ENCODE data around the gene SLC2A13.
A peak's percentile ranks its signal among the peaks of the same experiment; 100 is the strongest.
"Not testable (repeated sequence)": the region's sequence is repeated elsewhere in the genome, so short reads cannot be mapped to it uniquely, and the experiment has no call there.

SLC2A13 gene

DNA sequence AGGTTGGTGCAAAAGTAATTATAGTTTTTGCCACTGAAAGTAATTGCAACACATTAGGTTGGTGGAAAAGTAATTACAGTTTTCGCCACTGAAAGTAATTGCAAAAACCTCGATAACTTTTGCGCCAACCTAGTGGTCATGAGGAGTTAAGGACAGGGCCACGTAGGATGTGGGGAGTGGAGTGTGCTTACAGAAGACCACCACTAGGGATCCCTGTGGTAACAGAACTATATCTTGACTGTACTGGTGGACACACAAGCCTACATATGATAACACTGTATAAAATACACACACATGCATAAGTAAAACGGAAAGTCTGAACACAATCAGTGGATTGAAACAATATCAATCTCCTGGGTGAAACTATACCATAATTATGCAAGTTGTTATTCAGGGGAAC lies 298.8 kb downstream of the SLC2A13 start:
- DNase-seq (ENCODE audit: low spot score): no peak

DNA sequence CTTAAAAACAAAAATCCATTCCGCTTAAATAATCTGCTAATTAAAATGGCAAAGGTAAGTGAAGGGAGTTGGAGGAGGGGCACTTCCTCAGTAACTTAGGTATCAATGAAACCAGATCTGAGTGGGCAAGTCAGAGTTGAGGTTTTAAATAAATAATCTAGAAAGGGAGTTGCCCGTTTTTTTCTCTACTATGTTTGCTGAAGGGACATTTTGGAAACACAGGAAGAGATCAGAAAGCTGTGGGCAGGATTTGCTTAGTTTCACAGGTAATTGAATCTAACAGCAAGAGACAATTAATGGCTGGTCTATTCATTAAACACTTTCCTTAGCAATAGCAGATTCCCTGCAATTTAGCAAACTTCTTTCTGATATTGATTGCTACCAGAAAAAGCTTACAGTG lies 300.2 kb downstream of the SLC2A13 start:
- DNase-seq (ENCODE audit: low spot score): no peak

DNA sequence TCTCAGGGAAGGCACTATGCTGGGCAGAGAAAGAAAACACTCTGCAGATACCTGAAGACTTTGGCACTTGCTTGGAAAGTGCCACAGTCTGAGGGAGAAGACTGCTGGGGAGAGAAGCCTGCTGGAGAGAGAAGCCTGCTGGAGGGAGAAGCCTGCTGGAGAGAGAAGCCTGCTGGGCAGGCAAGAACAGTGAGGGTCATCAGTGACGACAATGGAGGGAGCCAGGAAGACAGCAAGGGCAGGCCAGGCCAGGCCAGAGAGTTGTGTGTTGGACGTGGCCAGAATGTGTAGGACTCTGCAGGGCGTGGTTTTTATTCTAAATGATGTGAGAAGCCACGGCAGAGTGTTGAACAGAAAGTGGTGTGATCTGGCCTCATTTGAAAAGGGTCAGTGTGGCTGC lies 301.0 kb downstream of the SLC2A13 start:
- DNase-seq (ENCODE audit: low spot score): no peak

DNA sequence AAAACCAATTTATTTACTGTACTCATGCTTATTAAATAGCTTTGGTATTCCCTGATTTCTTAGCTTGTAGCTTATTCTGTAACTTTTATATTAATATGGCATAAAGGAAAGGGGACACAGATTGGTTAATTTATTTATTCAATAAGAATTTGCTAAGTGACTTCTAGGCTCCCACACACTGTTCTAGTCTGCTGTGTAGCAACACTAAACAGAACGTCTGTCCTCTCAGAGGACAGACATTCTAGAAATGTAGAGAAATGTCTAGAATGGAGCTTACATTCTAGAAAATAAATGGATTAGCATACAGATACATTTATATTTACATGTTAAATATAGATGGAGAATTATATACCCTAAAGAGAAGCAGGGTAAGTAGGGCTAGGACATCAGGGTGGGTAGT lies 301.4 kb downstream of the SLC2A13 start:
- no peak for DNase-seq (ENCODE audit: low spot score)

DNA sequence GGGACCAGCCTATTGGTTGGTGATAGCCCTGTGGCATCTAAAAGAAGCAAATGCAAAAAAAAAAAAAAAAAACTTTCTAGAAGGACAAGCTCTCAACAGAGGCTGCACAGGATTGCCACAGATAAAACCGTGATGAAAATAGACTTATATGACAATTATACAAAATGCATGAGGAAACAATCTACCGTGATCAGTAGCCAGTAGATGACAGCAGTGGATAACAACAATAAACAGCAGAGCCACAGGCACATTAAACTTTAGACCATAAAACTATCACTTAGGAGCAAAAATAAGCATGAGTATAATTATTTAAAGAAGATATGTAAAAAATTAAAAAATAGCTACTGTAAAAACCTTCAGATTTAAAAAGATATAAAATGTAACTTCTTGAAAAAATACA lies 302.7 kb downstream of the SLC2A13 start:
- no peak for DNase-seq (ENCODE audit: low spot score)

DNA sequence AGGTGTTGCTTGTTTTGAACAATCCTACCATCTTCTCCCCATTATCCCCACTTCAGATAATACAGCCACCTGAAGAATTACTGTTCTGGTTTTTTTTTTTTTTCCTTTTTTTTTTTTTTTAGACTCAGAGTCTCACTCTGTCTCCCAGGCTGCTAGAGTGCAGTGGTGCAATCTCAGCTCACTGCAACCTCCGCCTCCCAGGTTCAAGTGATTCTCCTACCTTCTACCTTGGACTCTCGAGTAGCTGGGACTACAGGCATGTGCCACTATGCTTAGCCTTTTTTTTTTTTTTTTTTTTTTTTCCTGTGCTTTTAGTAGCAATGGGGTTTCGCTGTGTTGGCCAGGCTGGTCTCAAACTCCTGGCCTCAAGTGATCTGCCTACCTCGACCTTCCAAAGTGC lies 306.9 kb downstream of the SLC2A13 start:
- DNase-seq (ENCODE audit: low spot score): no peak

DNA sequence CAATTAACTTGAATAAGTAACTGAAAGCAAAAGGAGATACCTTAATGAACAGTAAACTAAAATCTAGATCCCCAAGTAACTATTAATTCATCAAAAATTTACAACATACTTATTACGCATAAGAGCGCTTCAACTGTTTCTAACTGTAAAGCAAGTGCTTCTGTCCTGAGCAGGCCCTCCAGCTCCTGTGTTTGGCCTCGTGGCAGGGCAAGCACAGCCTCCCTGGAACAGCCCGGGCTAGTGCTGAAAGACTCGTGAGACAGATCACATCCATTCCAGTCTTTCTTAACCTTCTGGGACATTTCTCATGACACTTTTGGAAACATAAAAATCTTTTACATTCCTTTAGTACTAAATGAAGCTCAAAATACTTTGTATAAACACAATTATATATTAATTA lies 307.5 kb downstream of the SLC2A13 start:
- DNase-seq (ENCODE audit: low spot score): no peak

DNA sequence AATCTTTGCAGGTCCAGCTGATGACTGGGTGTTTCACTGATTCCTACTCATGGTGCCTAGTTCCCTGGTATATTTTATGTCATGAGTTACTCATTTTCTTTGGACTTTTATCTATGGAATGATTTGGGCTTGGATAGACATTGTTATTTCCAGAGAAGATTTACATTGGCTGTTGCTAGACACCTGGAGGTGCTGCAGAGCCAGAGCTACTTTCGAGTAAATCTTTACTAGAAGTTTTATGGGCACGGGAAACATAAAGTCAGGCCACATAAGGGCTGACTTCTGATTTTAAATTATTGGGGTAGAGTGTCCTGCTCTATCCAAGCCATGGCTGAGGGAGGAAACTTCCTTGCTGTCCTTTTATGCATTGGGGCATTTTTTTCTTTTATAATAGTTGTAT lies 310.4 kb downstream of the SLC2A13 start:
- no peak for DNase-seq (ENCODE audit: low spot score)

DNA sequence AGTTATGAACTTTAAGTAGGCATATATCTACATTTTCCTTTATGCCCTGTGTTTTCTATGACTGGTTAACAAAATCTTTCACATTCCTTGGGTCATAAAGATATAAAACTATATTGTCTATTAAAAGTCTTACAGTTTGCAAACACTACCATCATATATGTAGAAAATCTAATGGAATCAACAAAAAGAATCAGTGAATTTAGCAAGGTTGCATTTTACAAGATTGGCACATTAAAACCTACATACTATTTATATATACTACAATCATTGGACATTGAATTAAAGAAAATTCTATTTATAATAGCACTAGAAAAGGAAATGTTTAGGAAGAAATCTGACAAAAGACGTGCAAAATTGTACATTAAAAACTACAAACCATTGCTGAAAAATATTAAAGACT lies 312.9 kb downstream of the SLC2A13 start:
- DNase-seq (ENCODE audit: low spot score): no peak

DNA sequence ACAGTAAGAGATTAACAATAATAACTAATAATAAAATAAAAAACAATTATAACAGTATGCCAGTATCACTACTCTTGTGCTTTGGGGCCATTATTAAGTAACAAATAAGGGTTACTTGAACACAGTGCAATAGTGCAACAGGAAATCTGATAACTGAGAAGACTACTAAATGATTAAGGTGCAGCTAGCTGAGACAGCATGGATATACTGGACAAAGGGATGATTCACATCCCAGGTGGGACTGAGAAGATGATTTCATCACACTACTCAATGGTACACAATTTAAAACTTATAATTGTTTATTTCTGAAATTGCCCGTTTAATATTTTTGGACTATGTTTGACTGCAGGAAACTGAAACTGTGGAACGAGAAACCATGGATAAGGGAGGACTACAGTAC lies 317.6 kb downstream of the SLC2A13 start:
- no peak for DNase-seq (ENCODE audit: low spot score)

DNA sequence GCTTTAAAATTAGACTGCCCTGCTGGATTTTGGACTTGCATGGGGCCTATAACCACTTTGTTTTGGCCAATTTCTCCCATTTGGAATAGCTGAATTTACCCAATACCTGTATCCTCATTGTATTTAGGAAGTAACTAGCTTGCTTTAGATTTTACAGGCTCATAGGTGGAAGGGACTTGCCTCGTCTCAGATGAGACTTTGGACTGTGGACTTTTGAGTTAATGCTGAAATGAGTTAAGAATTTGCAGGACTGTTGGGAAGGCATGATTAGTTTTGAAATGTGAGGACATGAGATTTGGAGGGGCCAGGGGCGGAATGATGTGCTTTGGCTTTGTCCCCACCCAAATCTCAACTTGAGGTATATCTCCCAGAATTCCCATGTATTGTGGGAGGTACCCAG lies 320.1 kb downstream of the SLC2A13 start:
- not testable (repeated sequence) for DNase-seq (ENCODE audit: low spot score)

DNA sequence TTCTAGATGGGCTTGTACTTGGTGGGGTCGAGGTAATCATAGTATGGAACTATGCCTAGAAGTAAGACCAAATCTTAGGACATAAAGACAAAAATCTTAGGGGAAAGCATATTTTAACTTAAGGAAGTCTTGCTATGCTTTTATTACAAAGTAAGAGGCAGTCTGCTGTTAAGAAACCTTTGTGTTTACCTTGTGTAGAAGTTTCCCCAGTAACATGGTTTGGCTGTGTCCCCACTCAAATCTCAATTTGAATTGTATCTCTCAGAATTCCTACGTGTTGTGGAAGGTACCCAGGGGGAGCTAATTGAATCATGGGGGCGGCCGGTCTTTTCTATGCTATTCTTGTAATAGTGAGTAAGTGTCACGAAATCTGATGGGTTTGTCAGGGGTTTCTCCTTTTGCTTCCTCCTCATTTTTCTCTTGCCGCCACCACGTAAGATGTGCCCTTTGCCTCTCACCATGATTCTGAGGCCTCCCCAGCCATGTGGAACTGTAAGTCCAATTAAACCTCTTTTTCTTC lies 323.8 kb downstream of the SLC2A13 start:
- DNase-seq (ENCODE audit: low spot score): no peak

DNA sequence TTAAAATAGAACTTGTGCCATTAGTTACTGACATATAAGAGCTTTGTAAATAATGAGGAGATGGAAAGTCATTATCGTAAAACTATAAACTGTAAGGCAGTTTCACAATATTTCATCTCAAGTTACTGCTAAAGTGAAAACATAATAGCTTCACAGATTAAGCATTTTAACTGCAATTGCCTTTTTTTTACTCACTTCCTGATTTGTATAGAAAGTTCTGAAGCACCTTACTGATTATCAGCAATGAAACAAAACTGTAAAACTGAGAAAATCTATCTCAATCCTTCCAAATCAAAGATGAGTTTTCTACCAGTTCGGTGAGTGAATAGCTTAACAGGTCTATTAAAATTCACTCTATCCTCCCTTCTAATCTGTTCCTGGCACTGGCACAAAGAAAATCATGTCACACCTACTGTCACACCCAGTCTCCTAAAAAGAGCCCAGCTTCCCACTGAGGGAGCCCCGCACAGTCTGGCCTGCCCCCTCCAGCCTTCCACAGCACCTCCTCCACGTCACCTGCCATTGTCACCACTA lies 324.9 kb downstream of the SLC2A13 start:
- DNase-seq (ENCODE audit: low spot score): no peak

DNA sequence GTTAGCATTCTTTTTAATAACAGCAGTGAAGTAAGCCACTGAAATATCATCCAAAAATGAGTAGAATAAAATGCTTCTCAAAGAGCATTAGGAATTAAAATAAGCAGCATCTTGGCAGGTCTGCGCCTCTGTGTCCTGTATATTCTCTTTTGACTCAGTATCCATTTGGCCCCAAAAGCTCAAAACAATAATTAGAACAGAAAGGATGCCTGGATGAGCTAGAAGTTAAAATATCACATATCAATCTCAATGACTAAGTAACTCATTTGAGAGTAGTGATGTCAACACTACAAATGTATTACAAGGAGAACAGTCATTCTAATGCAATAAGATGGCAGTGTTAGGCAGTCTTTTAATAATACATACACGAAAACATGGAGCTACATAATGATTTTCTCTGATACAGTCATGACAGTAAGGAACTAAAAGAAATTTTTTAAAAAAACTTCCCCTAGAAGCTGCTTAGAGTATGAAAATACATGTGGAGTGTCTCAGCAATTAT lies 325.4 kb downstream of the SLC2A13 start:
- no peak for DNase-seq (ENCODE audit: low spot score)

DNA sequence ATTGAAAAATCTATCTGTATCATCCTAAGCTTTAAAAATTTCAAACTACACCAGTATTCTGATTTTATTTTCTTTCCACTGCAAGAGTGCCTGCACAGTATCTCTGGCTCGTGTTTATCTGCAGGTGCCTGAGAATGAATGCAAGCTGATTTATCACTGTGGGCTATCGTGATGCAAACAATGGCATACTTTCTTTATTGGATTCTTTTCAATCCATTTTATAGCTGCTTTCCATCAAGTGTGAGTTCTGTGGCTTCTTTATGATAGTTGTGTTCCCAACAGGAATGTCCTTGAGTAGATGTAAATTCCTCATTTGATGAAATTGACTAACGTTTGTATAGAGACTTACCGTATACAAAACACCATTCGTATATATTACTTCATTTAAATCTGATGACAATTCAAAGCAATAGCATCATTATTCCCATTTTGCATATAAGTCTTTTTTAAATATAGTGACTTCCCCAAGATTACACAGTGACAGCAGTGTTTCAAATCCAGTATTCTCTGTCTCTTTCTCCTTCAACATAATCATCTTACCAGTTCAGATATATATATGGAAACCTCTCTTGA lies 326.0 kb downstream of the SLC2A13 start:
- no peak for DNase-seq (ENCODE audit: low spot score)

DNA sequence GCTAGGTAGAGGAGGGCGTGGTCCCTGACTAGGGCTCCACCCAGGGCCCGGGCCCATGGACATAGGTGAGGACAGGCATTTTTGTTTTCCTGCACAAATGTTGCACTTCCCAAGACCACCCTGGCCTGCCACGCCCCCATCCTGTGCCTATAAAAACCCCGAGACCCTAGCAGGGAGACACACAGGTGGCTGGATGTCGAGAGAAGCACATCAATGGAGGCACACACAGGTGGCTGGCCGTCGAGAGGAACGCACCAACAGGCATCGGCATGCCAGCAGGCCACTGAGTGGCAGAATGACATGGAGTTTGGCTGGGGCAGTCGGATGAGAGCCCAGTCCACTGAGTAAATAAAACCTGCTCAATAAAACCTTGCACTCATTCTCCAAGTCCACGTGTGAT lies 328.4 kb downstream of the SLC2A13 start:
- no peak for DNase-seq (ENCODE audit: low spot score)

DNA sequence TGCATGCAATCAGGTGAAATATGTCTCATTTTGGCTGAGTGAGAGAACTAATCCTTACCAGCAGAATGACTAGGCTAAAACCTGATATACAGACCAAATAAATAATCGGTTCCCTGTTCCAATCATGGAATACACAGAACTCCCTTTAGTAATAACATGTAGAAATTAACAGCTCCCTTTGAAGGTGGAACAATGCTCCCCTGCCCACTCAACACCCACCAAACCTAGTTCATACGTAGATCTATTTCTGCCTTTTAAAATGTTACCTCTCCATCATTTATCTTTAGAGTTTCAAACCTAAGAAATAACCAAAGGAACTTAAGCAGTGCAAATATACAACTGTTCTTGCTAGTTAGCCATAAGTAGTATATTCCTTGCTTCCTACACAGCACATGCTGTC lies 332.6 kb downstream of the SLC2A13 start:
- DNase-seq (ENCODE audit: low spot score): no peak

DNA sequence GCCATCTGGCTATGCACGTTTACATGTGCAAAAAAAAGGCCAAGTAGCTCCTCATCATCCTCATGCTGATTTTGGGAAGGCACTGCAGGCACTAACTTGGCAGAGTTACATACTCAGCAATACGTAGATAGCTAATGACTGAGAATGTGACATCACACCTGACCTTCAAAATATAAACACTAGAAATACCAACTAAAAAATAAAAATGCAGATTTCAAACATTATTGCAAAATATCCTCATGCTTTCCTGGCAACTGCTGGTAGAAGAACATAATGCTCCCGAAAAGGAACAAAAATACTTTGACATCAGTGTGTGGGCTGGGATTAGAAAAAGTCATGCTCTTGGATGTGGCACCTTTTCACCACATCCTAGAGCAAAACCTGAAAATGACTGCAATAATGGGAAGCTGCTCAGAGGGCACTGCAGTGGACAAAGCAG lies 333.0 kb downstream of the SLC2A13 start:
- no peak for DNase-seq (ENCODE audit: low spot score)

DNA sequence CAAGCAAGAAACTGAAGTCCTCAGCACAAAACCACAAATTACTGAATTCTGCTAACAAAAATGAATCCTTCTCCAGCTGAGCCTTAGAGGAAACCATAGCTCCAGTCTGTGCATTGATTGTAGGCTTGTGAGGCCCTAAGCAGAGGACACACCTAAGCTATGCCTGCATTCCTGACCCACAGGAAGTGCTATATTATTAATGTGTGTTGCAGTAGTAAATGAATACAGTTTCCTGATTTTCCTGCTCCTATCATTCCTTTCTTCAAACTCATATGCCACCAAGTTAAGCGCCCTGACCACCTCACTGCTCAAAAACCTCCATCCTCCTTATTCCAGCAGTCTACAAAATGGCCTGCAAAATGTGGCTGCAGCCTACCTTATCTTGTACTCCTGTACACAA lies 334.4 kb downstream of the SLC2A13 start:
- no peak for DNase-seq (ENCODE audit: low spot score)

DNA sequence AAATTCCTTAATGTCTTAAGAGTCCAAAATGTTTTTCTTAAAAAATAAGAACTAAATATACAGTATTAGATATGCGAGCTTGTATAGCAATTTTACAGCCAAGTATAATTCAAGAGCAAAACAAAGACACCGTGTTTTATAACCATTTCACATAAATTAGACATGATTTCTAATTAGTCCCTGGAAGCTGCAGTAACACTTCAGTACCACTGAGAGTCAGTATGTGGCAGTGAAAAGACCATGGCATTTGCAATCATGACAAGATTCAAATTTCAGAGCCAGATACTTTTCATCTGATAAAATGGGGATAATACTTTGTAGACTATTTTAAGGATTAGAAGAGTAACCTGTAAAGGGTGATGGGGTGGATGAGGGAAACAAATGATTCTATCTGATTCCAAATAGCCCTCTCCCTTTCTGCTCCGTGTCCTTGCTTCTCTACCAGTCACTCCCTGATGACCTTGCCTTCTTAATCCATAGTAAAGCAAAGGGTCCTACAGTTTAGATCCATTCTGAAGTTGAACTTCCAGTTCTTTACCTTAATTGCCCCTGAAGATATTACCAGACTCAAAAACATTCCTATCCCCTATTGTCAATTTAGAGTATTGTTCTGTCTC lies 340.8 kb downstream of the SLC2A13 start:
- DNase-seq (ENCODE audit: low spot score): peak; percentile 21

DNA sequence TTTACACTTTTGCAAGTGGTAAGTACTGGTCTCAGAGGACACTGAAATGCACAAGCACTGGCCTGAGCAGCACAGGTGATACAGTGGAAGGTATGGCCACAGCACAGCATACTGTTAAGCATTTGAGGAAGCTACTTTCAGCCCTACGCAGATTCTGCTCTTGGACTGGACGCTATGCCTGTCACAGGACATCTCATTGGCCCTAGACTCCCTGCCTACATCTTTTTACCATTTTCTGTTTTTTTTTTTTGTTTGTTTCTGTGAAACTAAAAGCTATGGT lies 342.1 kb downstream of the SLC2A13 start:
- no peak for DNase-seq (ENCODE audit: low spot score)

DNA sequence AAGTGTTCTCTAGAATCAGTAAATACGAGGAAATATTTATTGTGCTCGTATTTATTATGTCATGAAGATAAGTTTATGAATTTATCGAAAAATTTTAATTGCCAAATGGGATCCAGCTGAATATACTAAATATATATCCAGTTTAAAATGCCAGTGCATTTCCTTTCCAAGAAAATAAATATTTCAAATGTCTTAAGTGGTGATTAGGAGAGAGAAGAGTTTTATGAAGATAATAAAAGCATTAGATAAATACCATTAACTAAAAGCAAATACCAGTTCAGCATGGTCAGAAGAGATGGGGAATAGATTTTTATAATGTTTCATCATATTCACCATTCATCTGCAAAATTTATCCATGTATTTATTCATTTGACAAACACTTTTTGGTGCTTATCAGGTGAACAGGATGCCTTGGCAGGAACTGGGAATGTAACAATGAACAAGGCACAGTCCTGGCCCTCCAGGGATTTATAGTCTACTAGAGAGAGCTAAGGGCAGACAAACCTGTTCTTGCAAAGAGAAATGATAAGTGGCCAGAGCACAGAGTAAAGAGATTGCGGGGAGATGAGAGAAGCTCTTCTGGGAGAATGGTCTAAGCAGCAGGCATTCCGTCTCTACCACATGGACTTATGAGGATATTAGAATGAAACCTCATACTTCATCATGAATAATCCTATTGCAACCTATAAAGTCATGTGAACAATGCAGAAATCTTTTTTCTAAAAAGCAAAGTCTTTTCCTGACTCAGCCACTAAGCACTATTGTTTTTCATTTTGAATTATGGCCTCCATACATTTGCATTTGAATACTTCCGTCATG lies 342.6 kb downstream of the SLC2A13 start:
- DNase-seq (ENCODE audit: low spot score): no peak

DNA sequence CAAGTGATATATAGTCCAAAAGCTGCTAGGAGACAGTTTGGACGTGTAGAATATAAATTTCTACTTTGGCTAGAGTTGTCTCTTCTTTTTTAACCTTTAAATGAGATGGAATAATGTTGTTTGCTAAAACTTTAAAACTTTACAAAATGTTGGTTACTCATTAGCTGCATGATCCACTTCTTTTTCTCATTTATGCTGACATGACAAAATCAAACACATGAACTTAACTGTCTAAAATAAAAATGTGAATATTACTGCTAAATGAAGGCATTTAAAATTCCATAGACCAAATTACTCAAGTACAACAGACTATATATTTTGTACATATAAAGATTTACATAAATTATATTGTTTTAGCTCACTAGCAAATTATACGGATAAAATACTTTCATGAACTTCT lies 350.4 kb downstream of the SLC2A13 start:
- no peak for DNase-seq (ENCODE audit: low spot score)
